HG03432 (cell line): ENCODE results near the gene NUP35.

Experiments
- ATAC-seq: cut with Tn5 transposase; IDR thresholded peaks from one replicate; pipeline ENCODE4 v1.9.1; 2021; ENCODE audit warnings: mild to moderate bottlenecking, moderate library complexity; ENCODE audit not compliant: unreplicated experiment

The NUP35 gene

GRCh38 chr2:183124222-183124956, at the start of gene NUP35:
TSS of gene NUP35 (plus strand) at chr2:183124443. CDS start at chr2:183124458, 15 bp downstream.
- peak; percentile 88 for ATAC-seq

GRCh38 chr2:183078163-183078463, 46.1 kb upstream of the NUP35 start:
- ATAC-seq: no peak

- peak; percentile 93 for ATAC-seq
Observed at GRCh38 chr2:183078464-183079138, 45.6 kb upstream of the NUP35 start, which contains the start of gene DUSP19. TSS of gene DUSP19 (plus strand) at chr2:183078747. CDS start at chr2:183078934, 187 bp downstream.

GRCh38 chr2:183079139-183079775, 45.0 kb upstream of the NUP35 start:
- peak; percentile 27 for ATAC-seq

GRCh38 chr2:183081911-183082310, 42.3 kb upstream of the NUP35 start:
- no peak for ATAC-seq

GRCh38 chr2:183088061-183088460, 36.2 kb upstream of the NUP35 start:
- ATAC-seq: no peak

- ATAC-seq: peak; percentile 56
Observed at GRCh38 chr2:183089192-183089851, 34.9 kb upstream of the NUP35 start.

GRCh38 chr2:183091318-183091953, 32.8 kb upstream of the NUP35 start:
- ATAC-seq: no peak

GRCh38 chr2:183091954-183092345, 32.3 kb upstream of the NUP35 start:
- ATAC-seq: no peak

GRCh38 chr2:183093857-183094657, 30.2 kb upstream of the NUP35 start:
- peak; percentile 85 for ATAC-seq

GRCh38 chr2:183105402-183106134, 18.7 kb upstream of the NUP35 start:
- no peak for ATAC-seq

GRCh38 chr2:183112577-183112976, 11.7 kb upstream of the NUP35 start:
- ATAC-seq: no peak

GRCh38 chr2:183113630-183114029, 10.6 kb upstream of the NUP35 start:
- no peak for ATAC-seq

- ATAC-seq: no peak
Observed at GRCh38 chr2:183117226-183117625, 7.0 kb upstream of the NUP35 start.

GRCh38 chr2:183123117-183123958, 905 bp upstream of the NUP35 start:
- ATAC-seq: no peak

GRCh38 chr2:183123959-183124221, 353 bp upstream of the NUP35 start:
- ATAC-seq: peak; percentile 35

GRCh38 chr2:183124957-183125255, 663 bp downstream of the NUP35 start:
- ATAC-seq: no peak

GRCh38 chr2:183125659-183126341, 1.6 kb downstream of the NUP35 start:
- ATAC-seq: no peak
